Adrenal gland (tissue), 19 donors: ENCODE data around the gene CTXN3. TPM values are rescaled to one million over a fixed set of nuclear protein-coding genes. Genes with fewer than 3 reads are reported as not detected.

Experiments used
- DNase-seq, 7 donors: peaks; one replicate each; pipeline ENCODE4 v3.0.0-alpha.2; 2019 to 2020
- H3K27ac ChIP-seq, 5 donors: fragments of 200-600 bp; sonication (generic) in 4 of 5; 1 replicate in 3 of 5; 2 replicates in 2 of 5; pipeline versions ENCODE4 v1.5.1 to v1.8.0; 2016 to 2020; ENCODE audit warnings: mild to moderate bottlenecking in 1 of 5
- H3K27me3 ChIP-seq: fragments of 200-600 bp; 2 replicates; pipeline ENCODE4 v1.8.0; 2021
- H3K36me3 ChIP-seq, 2 donors: fragments of 200-600 bp; replicated peaks in 1 of 2; 1 replicate in 1 of 2; 2 replicates in 1 of 2; pipeline versions ENCODE4 v1.5.1 to v1.8.0; 2018 to 2022
- H3K4me1 ChIP-seq, 2 donors: fragments of 200-600 bp; replicated peaks in 1 of 2; 1 replicate in 1 of 2; 2 replicates in 1 of 2; pipeline versions ENCODE4 v1.5.1 to v1.8.0; 2018 to 2021
- H3K4me3 ChIP-seq, 4 donors: fragments of 200-600 bp; sonication (generic) in 3 of 4; one replicate each; pipeline ENCODE4 v1.5.1; 2016 to 2018
- H3K9me3 ChIP-seq, 3 donors: fragments of 200-600 bp; sonication (generic) in 1 of 3; replicated peaks in 1 of 3; 1 replicate in 2 of 3; 2 replicates in 1 of 3; pipeline versions ENCODE4 v1.5.1 to v1.8.0; 2016 to 2021
- POLR2A ChIP-seq, 2 donors: fragments of 450-650 bp; IDR thresholded peaks; one replicate each; pipeline ENCODE4 v1.6.1; 2017; ENCODE audit warnings: antibody characterized with exemption in 2 of 2, mild to moderate bottlenecking in 2 of 2, moderate library complexity in 1 of 2
- WGBS, 4 donors: extraction: QIAGEN DNeasy Blood & Tissue Kit in 2 of 4; methylation state at CpG; one replicate each; pipeline versions ENCODE4 v1.1.5 to v1.1.7; 2013 to 2017; 5-methylcytosine and 5-hydroxymethylcytosine counted together
- intact Hi-C, 2 donors: fragments of 100-400 bp; cut with DNase I; formaldehyde crosslinking; loops; one replicate each; pipeline versions ENCODE4 v1.14.1 to v1.15.0; 2022 to 2023
- long read RNA-seq, 10 donors: library from polyadenylated mRNA in 3 of 10; unstranded in 2 of 10; stranded (forward) in 1 of 10; transcript quantifications; one replicate each; pipeline ENCODE4 v2.0.0 and lab custom pipeline, GENCODE V29; 2021 to 2026
- polyA plus RNA-seq, 3 donors: library from polyadenylated mRNA; stranded (reverse); fragments of 200-250 nt in 2 of 3; fragments of 350-450 nt in 1 of 3; fragmentation: Illumina TruSeq in 1 of 3; extraction: RNeasy Lipid Tissue Mini Kit (QIAGEN cat#74804) in 1 of 3; gene quantifications; one replicate each; pipeline ENCODE4 v1.2.3, GENCODE V29; 2013 to 2014
- total RNA-seq, 9 donors: library from RNA; depleted of rRNA in 4 of 9; stranded (reverse); fragments of >200 nt in 4 of 9; fragments of 120-200 nt in 1 of 9; fragmentation: NEBNext Ultra II Directional in 1 of 9; extraction: Animal tissue kit (Norgen Biotek cat#: 25700) in 1 of 9; gene quantifications; one replicate each; pipeline versions ENCODE4 v1.1.0 to v1.2.4, GENCODE V29; 2013 to 2023
- TF ChIP-seq, protein P1 (sequence below), 6 experiments: fragments of 450-650 bp in 4 of 6; fragments of 200-600 bp in 2 of 6; sonication (generic) in 1 of 6; IDR thresholded peaks; 1 replicate in 5 of 6; 2 replicates in 1 of 6; pipeline versions ENCODE4 v1.5.1 to v1.8.0; 2016 to 2021; ENCODE audit warnings: antibody characterized with exemption in 6 of 6, mild to moderate bottlenecking in 2 of 6, moderate library complexity in 1 of 6
- donor health status: healthy with polysubstance abuse.
- donor health status: Bipolar disorder and iron deficiency.
- donor health status: DM: yes; HTN: yes; CAD: no.
- donor health status: DM: no; HTN: no; CAD: no.
- donor health status: DM: no; HTN: no; CAD: no.
- donor health status: DM: yes; HTN: yes; CAD: no.

The CTXN3 gene
- total RNA-seq: not detected
- polyA plus RNA-seq: not detected
- long read RNA-seq, donor 1: 0 reads
- long read RNA-seq, donor 2: 0 reads
- long read RNA-seq, donor 3: 0 reads
- long read RNA-seq, donor 4: 0 reads
- long read RNA-seq, donor 5: 0 reads
- long read RNA-seq, donor 6: 0 reads
- long read RNA-seq, donor 7: 0 reads
- long read RNA-seq, donor 8: 0 reads
- long read RNA-seq, donor 9: 0 reads
- long read RNA-seq, donor 10: 0 reads

GRCh38 chr5:127649018-127649439 is at the start of gene CTXN3:
Gene CTXN3 (plus strand): TSS chr5:127649082. CDS start chr5:127657522, 8,440 bp downstream.
- intact Hi-C loops: no loop called here
- no peak within 1 kb of the TSS for H3K4me3 ChIP-seq
- no peaks in the 10 kb centered on the region for H3K27me3 ChIP-seq
- TF ChIP-seq POLR2A (IDR thresholded peaks at IDR 0.05): no peak
- TF ChIP-seq, protein P1, sequence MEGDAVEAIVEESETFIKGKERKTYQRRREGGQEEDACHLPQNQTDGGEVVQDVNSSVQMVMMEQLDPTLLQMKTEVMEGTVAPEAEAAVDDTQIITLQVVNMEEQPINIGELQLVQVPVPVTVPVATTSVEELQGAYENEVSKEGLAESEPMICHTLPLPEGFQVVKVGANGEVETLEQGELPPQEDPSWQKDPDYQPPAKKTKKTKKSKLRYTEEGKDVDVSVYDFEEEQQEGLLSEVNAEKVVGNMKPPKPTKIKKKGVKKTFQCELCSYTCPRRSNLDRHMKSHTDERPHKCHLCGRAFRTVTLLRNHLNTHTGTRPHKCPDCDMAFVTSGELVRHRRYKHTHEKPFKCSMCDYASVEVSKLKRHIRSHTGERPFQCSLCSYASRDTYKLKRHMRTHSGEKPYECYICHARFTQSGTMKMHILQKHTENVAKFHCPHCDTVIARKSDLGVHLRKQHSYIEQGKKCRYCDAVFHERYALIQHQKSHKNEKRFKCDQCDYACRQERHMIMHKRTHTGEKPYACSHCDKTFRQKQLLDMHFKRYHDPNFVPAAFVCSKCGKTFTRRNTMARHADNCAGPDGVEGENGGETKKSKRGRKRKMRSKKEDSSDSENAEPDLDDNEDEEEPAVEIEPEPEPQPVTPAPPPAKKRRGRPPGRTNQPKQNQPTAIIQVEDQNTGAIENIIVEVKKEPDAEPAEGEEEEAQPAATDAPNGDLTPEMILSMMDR (IDR thresholded peaks at IDR 0.05): no peak
- no peaks in the 10 kb centered on the region for H3K9me3 ChIP-seq
- H3K36me3 ChIP-seq: no peaks in the 10 kb centered on the region
- no peak within 1 kb of the TSS for H3K27ac ChIP-seq
- DNase-seq: no peak
- H3K4me1 ChIP-seq: no peaks in the 10 kb centered on the region
- WGBS, 4 donors: 64 to 67% (median 65%) methylated on average over 7 of the region's 7 CpGs

- TF ChIP-seq POLR2A (IDR thresholded peaks at IDR 0.05): no peak
- TF ChIP-seq, protein P1 (IDR thresholded peaks at IDR 0.05): no peak
- Histone ChIP-seq H3K27ac (no peak overlapping the region), H3K36me3 (no peaks in the 10 kb centered on the region), H3K4me3 (no peak overlapping the region), H3K27me3 (no peaks in the 10 kb centered on the region), H3K4me1 (no peaks in the 10 kb centered on the region), H3K9me3 (no peaks in the 10 kb centered on the region)
- intact Hi-C loops: no loop called here
- WGBS, 4 donors: 62 to 82% (median 74%) methylated on average over 3 of the region's 3 CpGs
- DNase-seq: no peak
These were observed 49.6 kb upstream of the CTXN3 start for GRCh38 chr5:127599320-127599719.

DNA sequence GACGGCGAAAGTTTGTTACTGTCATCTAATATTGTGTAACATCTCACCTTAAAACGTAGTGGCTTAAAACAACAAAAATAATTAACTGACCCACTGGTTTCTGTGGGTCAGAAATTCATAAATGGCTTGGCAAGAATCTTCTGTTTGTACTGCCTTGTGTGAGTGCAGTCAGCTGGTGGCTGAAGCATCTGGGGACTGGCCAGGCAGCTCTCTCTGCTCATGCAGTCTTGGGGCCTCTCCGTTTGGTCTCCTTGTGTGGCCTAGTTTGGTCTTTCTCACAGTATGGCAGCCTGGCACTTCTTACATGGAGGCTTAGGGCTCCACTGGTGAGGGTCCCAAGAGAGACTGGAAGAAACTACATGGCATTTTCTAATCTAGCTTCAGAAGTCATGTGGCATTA is 49.0 kb upstream of the CTXN3 start:
- Histone ChIP-seq H3K27me3 (no peaks in the 10 kb centered on the region), H3K4me3 (no peak overlapping the region), H3K9me3 (no peaks in the 10 kb centered on the region), H3K4me1 (no peaks in the 10 kb centered on the region), H3K36me3 (no peaks in the 10 kb centered on the region), H3K27ac (no peak overlapping the region)
- WGBS, 4 donors: 70 to 78% (median 76%) methylated on average over 3 to 4 of the region's 4 CpGs
- TF ChIP-seq, protein P1 (IDR thresholded peaks at IDR 0.05): no peak
- TF ChIP-seq POLR2A (IDR thresholded peaks at IDR 0.05): no peak
- no peak for DNase-seq
- intact Hi-C loops: no loop called here

GRCh38 chr5:127601111-127601510 is 47.8 kb upstream of the CTXN3 start:
- intact Hi-C loops: no loop called here
- H3K27me3 ChIP-seq: no peaks in the 10 kb centered on the region
- TF ChIP-seq, protein P1 (IDR thresholded peaks at IDR 0.05): no peak
- TF ChIP-seq POLR2A (IDR thresholded peaks at IDR 0.05): no peak
- no peak overlapping the region for H3K27ac ChIP-seq
- DNase-seq: no peak
- H3K4me1 ChIP-seq: no peaks in the 10 kb centered on the region
- no peaks in the 10 kb centered on the region for H3K9me3 ChIP-seq
- H3K36me3 ChIP-seq: no peaks in the 10 kb centered on the region
- H3K4me3 ChIP-seq: no peak overlapping the region
- 71 to 92% (median 83%) methylated on average over 1 of the region's 1 CpG for WGBS, 4 donors
